Kidney (tissue), 14 donors: Measurements from ENCODE around the gene CFAP298. TPM values are rescaled to one million over a fixed set of nuclear protein-coding genes. Genes with fewer than 3 reads are reported as not detected.

ENCODE experiments used
- DNase-seq, 5 donors: peaks; one replicate each; pipeline ENCODE4 v3.0.0-alpha.2; 2013 to 2020
- FAIRE-seq: peaks from 2 replicates; lab custom pipeline; 2012; peaks lifted over from hg19 to GRCh38; lab: Jason Lieb, UNC
- H3K27ac ChIP-seq, 2 donors: one replicate each; pipeline ENCODE4 v1.7.0; 2013; ENCODE audit warnings: low read depth in 2 of 2, low read length in 2 of 2, inconsistent platforms in 1 of 2
- H3K27me3 ChIP-seq: one replicate; pipeline ENCODE4 v1.7.1; 2013; ENCODE audit warnings: low read length, inconsistent platforms; ENCODE audit not compliant: control insufficient read depth, insufficient read depth
- H3K36me3 ChIP-seq, 3 donors: one replicate each; pipeline versions ENCODE4 v1.7.0 to v1.7.1; 2013; ENCODE audit warnings: low read length in 3 of 3, control low read depth in 1 of 3, inconsistent platforms in 1 of 3; ENCODE audit not compliant: insufficient read depth in 3 of 3, control insufficient read depth in 2 of 3
- H3K4me1 ChIP-seq, 3 donors: one replicate each; pipeline versions ENCODE4 v1.7.0 to v1.7.1; 2013; ENCODE audit warnings: low read length in 3 of 3, inconsistent platforms in 1 of 3, low read depth in 1 of 3; ENCODE audit not compliant: control insufficient read depth in 2 of 3, insufficient read depth in 2 of 3
- H3K4me3 ChIP-seq, 3 donors: one replicate each; pipeline versions ENCODE4 v1.7.0 to v1.8.1; 2013; ENCODE audit warnings: low read length in 3 of 3, control low read depth in 1 of 3, inconsistent platforms in 1 of 3
- H3K9ac ChIP-seq, 3 donors: one replicate each; pipeline versions ENCODE4 v1.7.0 to v1.7.1; 2013; ENCODE audit warnings: low read length in 3 of 3, control low read depth in 1 of 3, inconsistent platforms in 1 of 3
- H3K9me3 ChIP-seq, 3 donors: one replicate each; pipeline versions ENCODE4 v1.7.0 to v1.7.1; 2013; ENCODE audit warnings: low read length in 3 of 3, control low read depth in 1 of 3, inconsistent platforms in 1 of 3; ENCODE audit not compliant: control insufficient read depth in 2 of 3, insufficient read depth in 1 of 3
- CTCF ChIP-seq: IDR thresholded peaks from 3 replicates; pipeline ENCODE4 v1.5.1; 2012; ENCODE audit warnings: mild to moderate bottlenecking, moderate library complexity, borderline replicate concordance; ENCODE audit not compliant: insufficient read depth; ENCODE audit errors: extremely low read depth
- intact Hi-C: fragments of 100-400 bp; cut with DNase I; formaldehyde crosslinking; loops from one replicate; pipeline ENCODE4 v1.11.1; 2022
- polyA plus RNA-seq: library from polyadenylated mRNA; stranded (reverse); fragments of 350-450 nt; fragmentation: Illumina TruSeq; extraction: RNeasy Lipid Tissue Mini Kit (QIAGEN cat#74804); gene quantifications from one replicate; pipeline ENCODE4 v1.2.3, GENCODE V29; 2014; ENCODE audit warnings: low read depth, low replicate concordance; ENCODE audit not compliant: insufficient read depth
- total RNA-seq: library from RNA; stranded (reverse); fragmentation: NEBNext Ultra II Directional; extraction: Animal tissue kit (Norgen Biotek cat#: 25700); gene quantifications from one replicate; pipeline ENCODE4 v1.2.1, GENCODE V29; 2021
- donor health status: control.
- donor health status: control.
- donor health status: control.
- donor health status: control.
- donor health status: control.
- donor health status: DM: yes; HTN: yes; CAD: no.
- donor health status: Normal renal cell carcinoma (clear cell type).

Gene CFAP298
- total and polyA plus RNA-seq, 2 donors from 2014 or later = 43.8 to 46.9 TPM

DNA sequence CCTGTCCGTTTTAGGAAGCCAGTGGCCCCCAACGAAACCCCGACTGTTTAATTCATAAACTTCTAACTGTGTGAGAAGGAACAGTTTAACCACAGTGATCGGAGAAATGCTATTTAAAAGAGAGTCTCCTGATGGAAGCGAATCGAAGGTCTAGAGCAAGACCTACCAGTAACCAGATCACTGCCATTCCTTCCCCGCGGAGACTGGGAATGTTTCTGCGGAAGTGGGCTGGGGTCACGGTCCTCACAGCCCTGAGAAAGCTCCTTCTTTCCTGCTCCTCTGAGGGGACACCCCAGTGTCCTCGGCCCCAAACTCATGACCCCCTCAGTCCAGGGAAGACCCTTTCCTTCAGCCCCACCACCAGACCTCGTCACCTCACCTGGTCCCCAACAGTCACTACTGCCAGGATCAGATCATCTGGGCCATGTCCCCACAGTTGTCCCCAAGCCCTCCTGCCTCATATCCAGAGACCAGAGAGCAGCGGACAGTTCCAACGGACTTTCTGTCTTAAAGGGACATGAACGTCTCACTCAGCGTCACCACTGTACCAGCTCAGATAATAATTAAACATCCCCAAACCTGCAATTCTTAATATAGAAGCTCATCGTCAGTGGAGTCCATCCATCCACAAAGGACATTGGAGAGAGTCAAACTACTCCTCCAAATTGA, 27.0 kb downstream of the CFAP298 start, which contains the start of gene TCP10L:
TCP10L (minus strand) TSS at position 482 of the 669 bp plus-strand sequence. CDS start 1,219 bp downstream, outside the sequence.
- H3K4me3 ChIP-seq = no peak within 1 kb of the TSS
- H3K27me3 ChIP-seq = no peaks in the 10 kb centered on the region
- H3K27ac ChIP-seq = no peak within 1 kb of the TSS
- TF ChIP-seq CTCF = no peak
- H3K9me3 ChIP-seq = no peaks in the 10 kb centered on the region
- no peak within 1 kb of the TSS for H3K9ac ChIP-seq
- FAIRE-seq (no peak), DNase-seq (no peak)
- H3K4me1 ChIP-seq = no peaks in the 10 kb centered on the region
- H3K36me3 ChIP-seq = no peaks in the 10 kb centered on the region
- intact Hi-C loops = no loop called here

DNA sequence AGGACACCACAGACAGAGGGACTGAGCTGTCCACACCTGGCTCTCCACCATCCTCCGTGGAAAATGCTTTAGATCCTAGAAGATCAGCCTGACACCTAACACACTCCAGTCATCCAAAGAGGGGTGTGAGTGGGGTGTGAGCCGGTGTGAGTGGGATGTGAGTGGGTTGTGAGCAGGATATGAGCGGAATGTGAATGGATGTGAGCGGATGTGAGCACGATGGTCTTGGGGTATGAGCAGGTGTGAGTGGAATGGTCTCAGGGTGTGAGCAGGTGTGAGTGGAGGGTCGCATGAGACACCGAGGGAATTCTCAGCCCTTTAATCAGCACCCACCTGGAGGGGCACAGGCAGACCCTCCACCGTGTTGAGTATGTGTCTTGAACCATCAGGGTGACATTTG, 27.7 kb downstream of the CFAP298 start:
- Histone ChIP-seq H3K9ac (no peak overlapping the region), H3K4me1 (no peaks in the 10 kb centered on the region), H3K36me3 (no peaks in the 10 kb centered on the region), H3K27me3 (no peaks in the 10 kb centered on the region), H3K4me3 (no peak overlapping the region), H3K27ac (no peak overlapping the region), H3K9me3 (no peaks in the 10 kb centered on the region)
- no peak for FAIRE-seq
- TF ChIP-seq CTCF = no peak
- DNase-seq = no peak
- intact Hi-C loops = no loop called here

- H3K36me3 ChIP-seq = peaks cover 0 to 2% (median 0%) of the 10 kb centered on the region in 3 donors
- H3K4me3 ChIP-seq = no peak overlapping the region
- no peaks in the 10 kb centered on the region for H3K4me1 ChIP-seq
- no peak for TF ChIP-seq CTCF
- intact Hi-C loops = no loop called here
- H3K27me3 ChIP-seq = no peaks in the 10 kb centered on the region
- no peaks in the 10 kb centered on the region for H3K9me3 ChIP-seq
- FAIRE-seq (no peak), DNase-seq (no peak)
- H3K27ac ChIP-seq = no peak overlapping the region
- H3K9ac ChIP-seq = no peak overlapping the region
These were observed 30.4 kb downstream of the CFAP298 start for GRCh38 chr21:32581732-32582131.
